GM21447 (cell line): ENCODE data around the gene PPP2R5E.

Experiments
- ATAC-seq: cut with Tn5 transposase; IDR thresholded peaks from one replicate; pipeline ENCODE4 v1.9.1; 2021; ENCODE audit not compliant: unreplicated experiment

PPP2R5E gene

DNA sequence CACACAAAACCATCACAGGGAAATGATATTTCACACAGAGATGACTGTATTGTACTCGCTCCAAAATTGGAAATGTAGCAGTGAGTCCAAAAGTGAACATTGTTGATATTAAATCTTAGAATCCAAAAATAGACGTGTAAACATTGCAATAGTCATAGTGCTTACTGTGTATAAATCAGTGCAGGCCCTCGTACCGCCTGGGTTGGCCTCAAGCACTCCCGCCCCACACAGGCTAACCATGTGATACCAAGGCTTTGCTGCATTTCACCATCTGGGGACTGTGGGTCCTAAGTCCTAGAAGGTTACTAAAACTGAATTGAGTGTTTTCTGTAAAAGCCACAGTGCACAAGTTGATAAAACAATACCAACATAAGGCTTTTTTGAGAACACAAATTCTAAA is 107.3 kb downstream of the PPP2R5E start:
- no peak for ATAC-seq

DNA sequence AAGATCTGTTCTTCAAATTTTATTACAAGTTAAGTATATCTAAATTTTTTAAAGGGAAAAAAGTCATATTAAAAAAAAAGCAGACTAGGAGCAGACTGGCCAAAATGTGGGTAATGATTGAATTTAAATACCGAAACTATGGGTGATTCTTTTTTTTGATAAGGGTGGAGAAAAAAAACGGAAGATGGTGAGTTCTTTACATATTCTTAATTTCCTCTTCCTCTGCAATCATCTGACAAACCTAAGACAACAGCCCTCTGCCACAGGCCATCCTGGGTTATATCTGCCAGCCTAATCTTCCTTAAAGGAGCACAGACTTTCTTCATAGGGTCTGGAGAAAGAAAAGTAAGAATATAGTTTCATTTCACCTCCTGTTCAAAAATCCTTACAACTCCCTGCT is 108.0 kb downstream of the PPP2R5E start:
- no peak for ATAC-seq

DNA sequence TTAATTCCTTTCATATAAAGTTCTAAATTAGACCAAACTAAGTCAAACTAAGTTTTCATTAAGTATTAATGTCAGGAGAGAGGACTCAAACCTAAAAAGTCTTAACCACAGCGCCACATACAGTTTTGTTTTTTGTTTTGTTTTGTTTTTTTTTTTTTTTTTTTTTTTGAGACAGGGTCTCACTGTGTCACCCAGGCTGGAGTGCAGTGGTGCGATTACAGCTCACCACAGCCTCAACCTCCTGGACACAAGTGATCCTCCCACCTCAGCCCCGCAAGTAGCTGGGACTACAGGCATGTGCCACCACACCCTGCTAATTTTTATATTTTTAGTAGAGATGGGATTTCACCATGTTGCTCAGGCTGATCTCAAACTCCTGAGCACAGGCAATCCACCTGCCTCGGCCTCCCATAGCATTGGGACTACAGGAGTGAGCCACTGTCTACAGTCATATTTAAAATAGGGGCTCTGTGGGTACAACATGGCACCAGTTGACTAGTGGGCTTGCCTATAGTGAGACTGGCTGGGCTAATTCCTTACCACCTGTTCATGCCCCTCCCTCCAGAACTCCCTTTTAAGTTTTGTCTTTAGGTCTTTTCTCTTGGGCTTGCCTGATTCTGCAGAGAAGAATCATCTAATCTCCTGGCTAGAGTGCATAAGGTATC is 110.2 kb downstream of the PPP2R5E start:
- no peak for ATAC-seq

DNA sequence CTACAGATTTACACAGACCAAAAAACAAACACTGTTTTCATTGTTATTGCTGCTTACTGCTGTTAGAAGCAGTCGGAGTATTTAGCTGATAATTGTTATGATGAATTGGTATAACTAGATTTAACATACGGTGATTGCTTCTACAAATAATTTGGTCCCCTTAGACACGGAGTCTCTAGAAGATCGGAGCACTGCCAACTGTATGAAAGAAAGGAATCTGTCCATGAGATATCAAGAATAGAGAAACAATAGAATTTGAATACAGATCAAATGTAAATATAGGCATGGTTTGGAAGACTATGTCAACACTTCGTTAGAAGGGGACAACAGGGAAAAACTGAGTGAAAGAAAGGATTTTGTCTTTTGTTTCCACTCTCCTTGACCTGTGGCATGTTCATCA is 110.9 kb downstream of the PPP2R5E start:
- no peak for ATAC-seq

DNA sequence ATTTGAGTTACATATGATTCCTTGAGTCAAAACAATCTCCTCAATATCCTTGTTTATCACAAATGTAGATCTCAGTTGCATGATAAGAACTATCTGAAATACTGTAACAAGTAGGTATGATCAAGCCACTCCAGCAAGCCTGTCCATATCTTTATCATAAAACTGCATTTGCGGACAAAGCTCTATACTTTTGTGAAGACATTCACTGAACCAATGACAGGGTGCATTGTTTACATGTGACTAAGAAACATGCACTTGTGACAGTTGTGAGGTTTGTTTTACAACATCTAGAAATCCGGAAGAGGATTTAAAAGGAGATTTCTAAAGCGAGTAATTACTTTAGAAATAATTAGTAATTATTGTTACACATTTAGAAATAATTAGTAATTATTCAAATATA is 111.7 kb downstream of the PPP2R5E start:
- ATAC-seq, result no peak

DNA sequence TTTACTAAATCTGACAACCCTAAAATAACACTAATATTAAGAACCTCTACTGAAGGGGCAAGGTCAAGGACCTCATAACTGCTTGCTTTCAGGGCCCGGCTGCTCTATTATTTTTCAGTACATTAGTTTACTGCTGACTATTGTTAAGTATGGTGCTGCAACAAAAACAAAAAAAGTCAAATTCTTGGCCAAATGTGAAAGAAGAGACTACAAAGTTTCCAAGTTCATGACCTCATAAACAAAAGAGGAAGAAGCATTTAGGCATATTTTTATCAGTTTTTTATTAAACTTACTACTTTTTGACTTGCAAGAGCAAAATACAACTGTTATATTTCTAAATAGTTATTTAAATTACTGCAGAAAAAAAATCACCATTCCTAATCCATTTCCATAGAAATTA is 114.7 kb downstream of the PPP2R5E start:
- no peak for ATAC-seq

DNA sequence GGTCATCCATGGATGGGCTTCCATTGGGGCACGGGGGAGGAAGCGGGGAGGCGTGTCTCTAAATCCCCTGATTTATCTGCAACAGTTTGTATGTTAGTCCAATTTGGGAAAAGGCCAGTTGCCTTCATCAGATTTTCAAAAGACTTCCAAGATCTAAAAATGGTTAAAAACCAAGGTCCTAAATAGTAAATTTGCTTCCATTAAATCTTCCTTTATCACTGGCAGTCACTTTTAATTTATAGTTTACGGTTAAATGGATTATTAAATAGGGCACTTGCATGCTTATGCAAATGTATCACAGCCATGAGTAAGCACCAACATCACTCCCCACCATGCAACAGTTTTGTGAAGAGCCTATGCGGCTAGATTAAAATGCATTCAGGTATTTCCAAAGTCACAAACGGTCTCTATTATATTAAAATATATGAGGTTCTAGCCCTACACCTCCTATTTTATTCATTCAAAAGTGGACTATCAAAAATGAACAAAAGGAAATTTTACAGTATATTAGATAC is 116.3 kb downstream of the PPP2R5E start:
- ATAC-seq, result no peak

DNA sequence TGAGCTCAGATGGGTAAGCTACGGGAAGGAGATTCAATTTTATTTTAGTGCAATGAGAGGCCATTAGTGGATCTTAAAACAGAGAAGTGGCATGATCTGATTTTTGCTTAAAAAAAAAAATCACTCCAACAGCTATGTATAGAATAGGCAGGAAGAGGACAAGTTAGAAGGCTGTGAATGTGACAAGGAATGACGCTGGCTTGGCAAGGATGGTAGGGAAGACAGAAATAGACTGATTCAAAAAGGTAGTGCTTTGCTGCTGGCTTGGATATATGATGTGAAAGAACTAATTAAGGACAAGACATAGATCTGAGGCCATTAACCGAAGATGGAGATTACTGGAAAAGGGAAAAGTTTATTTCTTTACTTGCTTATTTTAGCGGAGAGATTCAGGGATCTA is 119.3 kb downstream of the PPP2R5E start:
- ATAC-seq, result no peak

DNA sequence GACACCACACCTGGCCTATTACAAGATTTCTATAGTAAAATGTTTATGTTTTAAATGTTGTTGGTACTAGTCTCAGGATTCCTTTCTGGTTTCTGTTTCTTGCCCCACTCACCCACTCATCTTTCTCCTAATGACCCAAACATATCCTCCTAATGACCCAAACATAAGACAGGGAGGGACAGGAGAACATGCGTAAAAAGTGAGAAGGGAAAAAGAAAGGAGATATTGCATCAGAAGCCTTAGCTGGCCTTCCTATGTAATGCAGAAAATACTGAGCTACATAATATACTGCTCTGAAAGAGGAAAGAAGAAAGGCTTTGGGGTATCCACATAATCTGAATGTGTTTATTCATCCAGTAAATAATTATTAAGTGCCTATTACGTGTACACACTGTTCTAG is 119.8 kb downstream of the PPP2R5E start:
- no peak for ATAC-seq

DNA sequence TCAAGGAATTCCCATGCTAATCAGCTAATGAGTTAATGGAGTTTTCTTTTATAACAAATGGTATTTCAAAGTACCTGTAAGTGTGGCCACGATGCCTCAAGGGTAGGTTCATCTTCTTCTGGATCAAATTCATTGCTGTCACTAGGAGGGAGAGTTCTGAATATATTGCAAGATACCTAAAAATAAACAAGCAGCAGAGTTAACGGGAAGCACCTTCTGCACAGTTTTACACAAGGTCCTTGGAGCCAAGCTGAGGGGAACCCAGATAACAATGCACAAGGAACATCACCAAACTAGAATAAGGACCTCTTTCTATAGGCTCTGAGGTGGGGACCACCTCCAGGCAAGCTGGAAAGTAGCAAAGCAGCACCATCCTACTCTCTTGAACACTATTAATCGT is 121.3 kb downstream of the PPP2R5E start:
- no peak for ATAC-seq

DNA sequence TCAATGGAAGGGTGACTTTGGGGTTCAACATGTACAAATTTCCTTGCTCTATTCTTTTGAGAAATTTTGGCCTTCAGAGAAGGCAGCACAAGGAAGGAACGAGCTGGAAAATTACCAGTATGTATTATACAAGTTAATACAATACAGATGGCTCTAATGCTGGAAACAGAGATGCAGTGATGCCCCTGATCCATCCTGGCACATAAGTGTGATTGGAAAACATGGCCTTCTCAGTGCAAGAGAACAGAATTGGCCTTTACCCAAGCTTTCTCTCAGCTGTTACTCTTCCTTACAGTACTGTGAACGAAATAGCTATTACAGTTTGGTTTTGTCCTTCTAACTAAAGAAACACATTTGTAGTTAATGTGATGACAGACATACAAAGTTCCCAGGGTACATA is 122.0 kb downstream of the PPP2R5E start:
- ATAC-seq, result no peak

DNA sequence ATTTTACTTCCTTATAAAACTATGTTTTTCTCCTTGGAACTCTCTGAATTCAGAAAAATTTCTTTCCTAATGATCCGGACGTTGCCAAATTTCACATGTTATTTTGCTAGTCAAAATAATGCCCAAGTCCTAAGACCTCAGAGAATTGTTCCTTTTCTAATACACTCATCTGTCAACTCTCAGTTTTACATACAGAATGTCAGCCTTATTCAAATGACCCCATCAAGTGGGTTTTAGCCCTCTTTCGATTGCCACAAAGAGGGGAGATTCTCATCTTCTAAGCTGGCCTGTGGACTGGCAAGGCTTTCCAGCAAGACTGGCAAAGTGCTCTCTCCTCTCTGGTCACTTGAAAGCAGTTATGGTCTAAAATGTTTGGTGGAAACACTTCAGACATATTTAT is 125.2 kb downstream of the PPP2R5E start:
- no peak for ATAC-seq

DNA sequence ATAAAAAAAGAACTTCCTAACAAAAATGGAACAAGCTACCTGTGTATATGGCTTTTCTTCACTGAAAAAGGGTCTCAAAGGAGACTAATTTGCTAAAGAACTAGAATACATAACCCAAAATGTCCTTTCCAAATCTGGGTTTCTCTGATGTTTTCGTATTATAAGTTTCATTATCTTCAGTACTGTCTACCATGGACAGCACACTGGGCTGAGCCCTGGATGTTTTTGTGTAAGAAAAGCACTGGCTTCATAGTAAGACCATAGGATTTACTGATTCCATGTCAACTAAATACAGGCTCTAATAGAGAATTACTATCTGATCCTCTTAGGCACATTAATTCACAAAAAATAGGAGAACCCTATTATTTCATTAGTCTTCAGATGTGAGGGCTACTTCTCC is 130.2 kb downstream of the PPP2R5E start:
- ATAC-seq, result no peak

DNA sequence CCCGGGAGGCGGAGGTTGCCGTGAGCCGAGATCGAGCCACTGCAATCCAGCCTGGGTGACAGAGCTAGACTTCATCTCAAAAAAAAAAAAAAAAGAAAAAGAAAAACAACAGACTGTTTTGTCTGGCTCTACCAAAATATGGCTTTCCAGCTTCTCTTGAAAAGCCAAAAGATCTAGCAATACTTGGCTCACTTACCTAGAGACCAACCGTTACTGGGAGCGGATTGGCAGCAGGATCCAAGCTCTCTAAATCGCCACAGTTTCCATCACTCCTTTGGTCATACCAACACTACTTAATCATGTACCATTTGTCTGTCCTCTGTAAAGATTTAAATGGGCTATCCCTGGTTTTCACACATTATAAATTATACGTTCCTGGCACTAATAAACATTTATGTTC is 136.8 kb downstream of the PPP2R5E start:
- ATAC-seq, result no peak

DNA sequence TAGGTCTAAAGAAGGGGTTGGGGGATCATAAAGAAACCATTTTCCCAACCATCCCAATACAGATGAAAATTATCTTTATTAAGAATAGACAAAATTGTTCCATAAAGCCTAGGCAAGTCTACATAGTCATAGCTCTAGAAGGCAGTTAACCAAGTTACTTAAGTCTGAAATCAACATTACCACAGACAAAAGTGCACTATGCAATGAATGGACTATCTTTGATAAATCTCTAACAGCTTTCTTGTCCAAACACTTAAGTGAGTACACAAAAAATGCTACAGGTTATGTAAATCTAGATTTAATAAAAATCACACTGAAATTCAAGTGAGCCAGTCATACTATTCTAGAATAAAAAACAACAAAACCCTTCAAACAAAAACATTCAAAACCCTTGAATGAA is 137.5 kb downstream of the PPP2R5E start:
- ATAC-seq, result no peak

DNA sequence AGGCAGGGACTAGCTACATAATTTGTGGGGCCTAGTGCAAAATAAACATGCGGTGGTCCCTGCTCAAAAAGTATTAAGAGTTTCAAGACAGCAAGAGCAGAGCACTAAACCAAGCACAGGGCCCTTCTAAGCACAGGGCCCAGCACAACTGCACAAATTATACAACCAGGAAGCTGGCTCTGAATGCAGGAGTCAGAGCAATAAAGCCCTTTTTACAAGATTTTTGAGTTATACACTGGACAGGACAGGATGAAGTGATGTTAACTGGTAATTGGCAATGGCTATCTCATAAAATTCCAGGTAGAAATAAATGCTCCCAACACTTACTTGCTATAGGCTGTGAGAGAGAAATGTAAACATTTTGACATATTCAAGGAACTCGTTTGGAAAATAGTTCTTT is 138.3 kb downstream of the PPP2R5E start:
- ATAC-seq, result no peak

DNA sequence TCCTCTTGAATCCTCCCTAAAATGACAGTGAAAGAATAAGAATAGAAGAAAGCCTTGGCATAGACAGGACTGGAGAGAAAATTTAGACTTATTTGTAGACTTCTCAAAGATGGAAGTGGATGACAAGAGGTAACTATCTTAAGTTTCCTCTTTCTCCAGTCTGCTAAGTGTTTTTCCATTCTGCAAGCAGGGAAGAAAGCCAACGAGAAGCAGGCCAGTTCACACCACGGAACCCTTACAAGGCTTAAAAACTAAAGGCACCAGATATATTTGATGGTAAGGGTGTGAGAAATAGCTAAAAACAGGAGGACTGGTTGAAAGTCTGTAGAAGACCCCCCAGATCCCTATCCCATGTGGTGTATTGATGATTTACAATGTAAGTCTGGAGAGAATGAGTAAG is 141.5 kb downstream of the PPP2R5E start:
- ATAC-seq, result no peak

DNA sequence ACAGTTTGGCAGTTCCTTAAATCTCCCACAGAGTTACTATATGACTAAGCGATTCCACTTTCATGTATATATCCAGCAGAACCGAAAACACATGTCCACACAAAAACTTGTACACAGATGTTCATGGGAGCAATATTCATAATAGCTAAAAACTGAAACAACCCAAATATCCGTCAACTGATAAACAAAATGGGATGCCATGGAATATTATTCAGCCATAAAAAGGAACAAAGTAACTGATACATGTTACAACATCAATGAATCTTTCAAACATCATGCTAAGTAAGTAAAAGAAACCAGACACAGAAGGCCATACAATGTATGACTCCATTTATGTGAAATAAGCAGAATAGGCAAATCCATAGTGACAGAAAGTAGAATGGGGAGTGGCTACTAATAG is 144.2 kb downstream of the PPP2R5E start:
- ATAC-seq, result no peak

DNA sequence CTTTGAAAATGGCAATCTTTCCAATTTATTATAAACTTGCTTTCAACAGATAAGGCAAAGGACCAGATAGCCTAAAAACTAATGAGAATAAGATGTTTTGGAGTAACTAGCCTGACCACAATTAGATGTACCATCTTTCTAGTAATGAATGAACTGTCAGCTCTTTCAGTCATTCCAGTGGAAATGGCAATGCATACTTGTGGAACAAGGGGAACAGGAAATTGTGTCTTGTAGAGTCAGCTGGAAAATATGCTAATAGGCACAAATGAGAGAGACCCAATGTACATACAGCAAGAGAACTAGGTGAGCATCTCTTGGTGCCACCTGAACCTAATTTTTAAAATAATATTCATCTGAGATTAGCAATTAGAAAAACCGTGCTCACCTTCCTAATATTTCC is 148.3 kb downstream of the PPP2R5E start:
- no peak for ATAC-seq

DNA sequence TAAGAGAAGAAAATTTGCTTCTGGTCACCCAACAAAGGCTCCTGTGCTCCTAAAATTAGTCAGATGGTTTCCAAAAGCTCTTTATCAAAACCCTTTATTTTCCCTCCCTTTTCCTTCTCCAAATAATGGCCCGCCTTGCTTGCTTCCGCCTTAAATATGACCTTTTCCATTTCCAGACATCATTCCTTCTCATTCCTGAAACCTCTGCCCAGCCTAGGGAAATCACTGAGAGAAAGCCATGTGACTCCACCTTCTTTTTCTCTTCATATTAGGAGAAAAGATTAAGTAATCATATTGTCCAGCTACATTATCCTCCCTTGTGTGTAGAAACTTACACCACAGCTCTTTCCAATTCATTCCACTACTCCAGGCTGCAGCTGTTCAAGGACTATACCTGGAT is 148.7 kb downstream of the PPP2R5E start:
- no peak for ATAC-seq

DNA sequence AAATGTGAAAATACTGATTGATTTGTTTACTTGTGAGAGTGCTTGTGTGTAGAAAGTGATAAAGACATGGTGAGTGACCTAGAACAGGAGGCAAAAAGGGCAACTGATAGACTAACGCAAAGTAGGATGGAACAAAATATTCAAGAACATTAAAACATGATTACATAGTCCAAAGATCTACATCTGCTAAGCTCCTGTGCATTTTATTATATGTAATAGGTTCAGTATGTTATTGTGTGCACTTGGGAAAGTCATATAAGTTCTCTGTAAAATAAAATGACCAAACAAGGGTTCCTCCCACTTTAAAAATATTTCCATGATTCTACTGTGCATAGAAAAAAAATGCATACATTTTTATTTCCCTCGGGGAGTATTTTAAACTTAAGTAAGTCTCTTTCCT is 150.2 kb downstream of the PPP2R5E start:
- no peak for ATAC-seq

DNA sequence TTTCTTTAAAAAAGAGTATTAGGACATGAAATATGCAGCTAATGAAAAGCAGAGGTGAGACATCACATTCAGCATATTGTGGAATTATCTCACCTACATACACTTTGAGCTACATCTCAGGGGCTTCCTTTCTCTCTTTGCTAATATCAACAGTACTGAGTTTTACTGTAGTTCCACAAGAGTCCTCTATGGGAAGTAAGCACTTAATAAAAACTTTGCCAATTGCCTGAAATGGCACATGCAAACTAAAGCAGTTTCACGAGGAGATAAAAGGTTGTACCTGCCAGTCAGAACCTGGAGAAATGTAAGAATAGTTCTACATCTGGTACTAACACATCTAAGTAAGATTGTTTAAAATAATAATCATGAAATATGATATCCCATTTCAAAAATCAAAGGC is 150.9 kb downstream of the PPP2R5E start:
- ATAC-seq, result no peak

DNA sequence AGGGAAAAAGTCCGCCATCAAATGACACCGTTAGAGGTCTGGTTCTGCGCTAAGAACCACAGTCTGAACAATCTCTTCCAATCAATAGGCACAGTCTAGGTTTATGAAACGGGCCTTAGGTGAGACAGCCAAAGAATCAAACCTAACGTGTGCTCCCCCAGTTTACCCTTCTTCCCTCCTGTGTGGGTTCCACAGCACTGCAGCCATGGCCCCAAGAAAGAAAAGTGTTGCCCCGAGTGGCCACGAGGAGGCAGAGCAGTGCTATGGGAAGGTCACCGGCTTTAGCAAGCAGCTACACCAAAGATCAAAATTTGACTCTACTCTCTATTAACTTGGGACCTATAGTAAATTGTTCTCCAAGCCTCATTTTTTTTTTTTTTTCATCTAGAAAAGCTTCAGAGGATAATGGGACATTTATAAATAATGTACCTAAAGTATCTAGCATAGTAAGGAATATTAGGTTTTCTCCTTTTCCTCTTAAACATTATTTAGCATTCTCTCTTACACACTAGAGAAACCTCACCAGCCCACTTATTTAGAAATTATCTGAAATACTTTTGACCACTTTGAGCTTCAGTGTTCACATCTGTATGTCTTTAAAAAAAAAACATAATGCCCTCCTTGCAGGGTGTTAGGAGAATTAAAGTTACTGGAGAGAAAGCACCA is 154.3 kb downstream of the PPP2R5E start:
- ATAC-seq, result peak; percentile 75
